ENCODE data around the gene PAX5. TPM values are rescaled to one million over a fixed set of nuclear protein-coding genes. Genes with fewer than 3 reads are reported as not detected.

PAX5 gene
- total RNA-seq, 1 donor from 2014 or later, result not detected

DNA sequence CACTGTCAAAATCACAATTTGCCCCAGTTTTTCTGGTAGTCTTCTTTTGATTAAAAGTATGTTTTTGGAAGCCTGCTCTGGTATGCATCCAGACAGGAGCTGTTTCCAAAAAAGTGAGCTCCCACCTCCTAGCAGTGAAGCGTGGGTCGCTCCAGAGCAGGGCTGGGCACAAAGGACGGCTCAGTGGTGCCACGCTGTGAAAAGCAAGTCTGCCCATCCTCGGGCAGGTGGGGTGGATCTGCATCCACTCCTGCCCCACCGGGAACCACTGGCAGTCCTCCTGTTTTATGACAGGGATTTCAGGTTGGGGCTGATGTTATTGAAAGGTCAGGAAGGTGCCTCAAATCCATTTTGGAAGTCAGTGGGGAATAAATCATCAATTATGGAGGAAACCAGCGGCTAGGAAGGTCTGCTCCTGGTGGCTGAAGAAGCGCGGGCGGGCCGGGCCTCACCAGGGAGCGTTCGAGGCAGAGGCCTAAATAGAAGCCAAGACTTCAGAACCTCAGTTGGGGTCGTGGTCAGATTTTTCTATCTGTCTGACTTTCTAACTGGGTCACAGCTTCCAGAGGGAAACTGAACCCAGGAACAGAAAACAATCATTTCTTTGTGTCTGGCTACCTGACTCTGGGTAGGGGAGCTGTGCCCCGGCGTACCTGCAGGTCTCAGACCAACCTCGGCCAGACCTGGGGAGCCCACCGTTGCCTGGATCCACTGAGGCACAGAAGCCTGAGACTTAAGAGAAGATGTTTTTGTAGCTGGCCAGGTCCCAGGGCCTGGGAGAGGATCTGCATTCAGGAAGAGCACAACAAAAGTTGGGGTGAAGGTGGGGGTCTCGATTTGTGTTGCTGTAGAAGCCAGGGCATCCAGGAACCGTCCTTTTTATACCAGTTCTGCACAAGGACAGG is 168.1 kb downstream of the PAX5 start:
- TF ChIP-seq, protein P1, sequence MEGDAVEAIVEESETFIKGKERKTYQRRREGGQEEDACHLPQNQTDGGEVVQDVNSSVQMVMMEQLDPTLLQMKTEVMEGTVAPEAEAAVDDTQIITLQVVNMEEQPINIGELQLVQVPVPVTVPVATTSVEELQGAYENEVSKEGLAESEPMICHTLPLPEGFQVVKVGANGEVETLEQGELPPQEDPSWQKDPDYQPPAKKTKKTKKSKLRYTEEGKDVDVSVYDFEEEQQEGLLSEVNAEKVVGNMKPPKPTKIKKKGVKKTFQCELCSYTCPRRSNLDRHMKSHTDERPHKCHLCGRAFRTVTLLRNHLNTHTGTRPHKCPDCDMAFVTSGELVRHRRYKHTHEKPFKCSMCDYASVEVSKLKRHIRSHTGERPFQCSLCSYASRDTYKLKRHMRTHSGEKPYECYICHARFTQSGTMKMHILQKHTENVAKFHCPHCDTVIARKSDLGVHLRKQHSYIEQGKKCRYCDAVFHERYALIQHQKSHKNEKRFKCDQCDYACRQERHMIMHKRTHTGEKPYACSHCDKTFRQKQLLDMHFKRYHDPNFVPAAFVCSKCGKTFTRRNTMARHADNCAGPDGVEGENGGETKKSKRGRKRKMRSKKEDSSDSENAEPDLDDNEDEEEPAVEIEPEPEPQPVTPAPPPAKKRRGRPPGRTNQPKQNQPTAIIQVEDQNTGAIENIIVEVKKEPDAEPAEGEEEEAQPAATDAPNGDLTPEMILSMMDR (IDR thresholded peaks at IDR 0.05; ENCODE audit: insufficient read depth, low read length, poor library complexity, severe bottlenecking), result no peak
- peaks cover 59% of the 10 kb centered on the region for H3K27me3 ChIP-seq (ENCODE audit: control insufficient read depth, insufficient read depth, low read length)
- no peaks in the 10 kb centered on the region for H3K36me3 ChIP-seq (ENCODE audit: control insufficient read depth, insufficient read depth, low read length)
- no peak for DNase-seq (ENCODE audit: low read depth)
- no peak overlapping the region for H3K4me3 ChIP-seq (ENCODE audit: low read depth, low read length)

GRCh38 chr9:36864491-36865410 is 169.3 kb downstream of the PAX5 start:
- no peaks in the 10 kb centered on the region for H3K36me3 ChIP-seq (ENCODE audit: control insufficient read depth, insufficient read depth, low read length)
- H3K4me3 ChIP-seq (ENCODE audit: low read depth, low read length), result no peak overlapping the region
- H3K27me3 ChIP-seq (ENCODE audit: control insufficient read depth, insufficient read depth, low read length), result peaks cover 61% of the 10 kb centered on the region
- TF ChIP-seq, protein P1 (IDR thresholded peaks at IDR 0.05; ENCODE audit: insufficient read depth, low read length, poor library complexity, severe bottlenecking), result no peak
- DNase-seq (ENCODE audit: low read depth), result no peak

GRCh38 chr9:36862206-36863145 is 171.6 kb downstream of the PAX5 start:
- no peaks in the 10 kb centered on the region for H3K36me3 ChIP-seq (ENCODE audit: control insufficient read depth, insufficient read depth, low read length)
- TF ChIP-seq, protein P1 (IDR thresholded peaks at IDR 0.05; ENCODE audit: insufficient read depth, low read length, poor library complexity, severe bottlenecking), result peak; percentile 87
- H3K27me3 ChIP-seq (ENCODE audit: control insufficient read depth, insufficient read depth, low read length), result peaks cover 59% of the 10 kb centered on the region
- no peak overlapping the region for H3K4me3 ChIP-seq (ENCODE audit: low read depth, low read length)
- DNase-seq (ENCODE audit: low read depth), result no peak

DNA sequence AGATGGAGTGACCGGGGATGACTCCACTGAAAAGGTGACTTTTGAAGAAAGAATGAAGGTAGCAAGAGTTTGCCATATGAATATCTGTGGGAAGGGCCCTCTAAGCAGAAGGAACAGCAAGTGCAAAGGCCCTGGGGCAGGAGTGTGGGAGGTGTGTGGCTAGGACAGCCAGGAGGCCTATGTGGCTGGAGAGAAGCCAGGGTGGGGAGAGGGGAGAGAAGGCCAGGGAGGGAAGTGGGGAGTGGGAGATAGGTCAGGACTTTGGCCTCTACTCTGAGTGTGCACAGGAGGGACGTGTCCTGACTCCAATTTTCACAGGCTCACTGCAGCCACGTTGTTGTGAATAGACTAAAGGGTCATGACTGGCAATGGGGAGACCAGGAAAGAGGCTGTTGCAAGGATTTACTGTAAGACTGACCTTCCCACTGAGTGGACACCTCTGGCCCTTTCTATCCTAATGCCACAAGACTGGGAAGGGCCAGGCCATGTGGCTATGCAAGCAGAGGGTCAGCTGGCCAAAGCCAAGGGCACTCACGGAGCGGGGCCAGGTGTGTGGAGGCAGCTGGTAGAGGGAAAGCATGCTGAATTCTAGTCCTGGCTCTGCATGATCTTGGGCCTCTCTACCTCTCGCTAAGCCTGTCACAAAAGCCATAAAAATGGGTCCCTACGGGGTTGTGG is 172.4 kb downstream of the PAX5 start:
- H3K36me3 ChIP-seq (ENCODE audit: control insufficient read depth, insufficient read depth, low read length), result no peaks in the 10 kb centered on the region
- H3K27me3 ChIP-seq (ENCODE audit: control insufficient read depth, insufficient read depth, low read length), result peaks cover 52% of the 10 kb centered on the region
- TF ChIP-seq, protein P1 (IDR thresholded peaks at IDR 0.05; ENCODE audit: insufficient read depth, low read length, poor library complexity, severe bottlenecking), result no peak
- DNase-seq (ENCODE audit: low read depth), result no peak
- no peak overlapping the region for H3K4me3 ChIP-seq (ENCODE audit: low read depth, low read length)
